Measurements from ENCODE around the gene ARAP1.

ARAP1 gene

DNA sequence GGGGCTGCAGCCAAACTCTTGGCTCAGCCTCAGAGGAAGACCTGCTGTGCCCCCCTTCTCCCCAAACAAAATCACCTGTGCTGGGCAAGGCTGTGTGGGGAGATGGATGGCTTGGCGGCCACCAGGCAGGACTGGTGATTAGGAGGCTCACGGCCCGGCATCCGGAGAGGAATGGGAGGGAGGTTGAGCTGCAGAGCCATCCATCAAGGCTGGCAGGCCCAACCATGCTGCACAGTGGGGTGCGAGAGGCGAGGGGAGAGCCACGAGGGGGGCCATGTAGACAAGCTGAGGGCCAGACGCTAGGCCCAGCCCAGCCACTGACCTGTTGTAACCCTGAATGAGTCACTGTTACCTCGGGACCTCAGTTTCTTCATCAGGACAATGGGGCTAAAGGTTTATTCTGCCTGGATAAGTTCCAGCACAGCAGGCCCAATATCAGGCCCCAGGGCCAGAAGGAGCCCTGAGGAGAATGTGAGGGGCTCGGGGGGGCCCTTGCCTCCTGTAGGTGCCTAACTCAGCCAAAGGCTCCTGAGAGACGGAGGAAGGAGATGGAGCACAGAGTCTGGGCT lies 96.2 kb downstream of the ARAP1 start:
- no peak for DNase-seq

DNA sequence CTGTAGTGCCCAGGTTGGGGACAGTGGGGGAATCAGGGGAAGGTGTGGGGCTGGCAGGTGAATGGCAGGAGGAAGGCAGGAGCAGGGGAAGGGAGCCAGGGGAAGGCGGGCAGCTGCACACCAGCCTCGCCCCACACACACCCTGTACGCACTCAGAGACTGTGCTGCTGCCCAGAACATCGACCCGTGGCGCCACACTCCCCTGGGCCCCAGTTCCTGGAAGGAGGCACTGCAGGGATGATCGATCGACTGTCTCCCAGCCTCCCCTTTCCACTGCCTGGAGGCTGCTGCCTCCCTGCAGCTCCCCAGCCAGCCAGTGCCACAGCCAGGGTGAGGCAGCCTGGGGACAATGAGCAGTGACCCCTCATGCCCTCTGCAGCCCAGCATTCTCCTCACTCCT lies 97.2 kb downstream of the ARAP1 start:
- DNase-seq, result no peak

DNA sequence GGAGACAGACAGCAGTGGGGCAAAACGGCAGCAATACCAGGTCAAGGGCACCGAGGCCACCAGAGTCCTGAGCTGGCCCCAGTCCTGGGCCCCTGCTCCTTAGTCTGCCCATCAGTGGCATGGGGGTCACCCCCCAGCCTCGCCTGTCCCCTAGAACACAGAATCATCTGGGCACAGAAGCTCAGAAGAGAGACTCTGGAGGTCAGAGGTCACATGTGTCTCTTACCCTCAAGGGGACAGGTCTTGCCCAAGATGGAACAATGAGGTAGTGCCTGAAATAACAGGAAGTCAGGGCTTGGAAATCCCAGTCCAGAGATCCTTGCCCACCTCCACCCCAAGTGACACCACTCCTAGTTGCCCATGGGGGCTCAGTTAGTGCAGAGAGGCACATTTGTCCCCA lies 98.6 kb downstream of the ARAP1 start:
- peak; percentile 55 to 64 (median 61) for DNase-seq

DNA sequence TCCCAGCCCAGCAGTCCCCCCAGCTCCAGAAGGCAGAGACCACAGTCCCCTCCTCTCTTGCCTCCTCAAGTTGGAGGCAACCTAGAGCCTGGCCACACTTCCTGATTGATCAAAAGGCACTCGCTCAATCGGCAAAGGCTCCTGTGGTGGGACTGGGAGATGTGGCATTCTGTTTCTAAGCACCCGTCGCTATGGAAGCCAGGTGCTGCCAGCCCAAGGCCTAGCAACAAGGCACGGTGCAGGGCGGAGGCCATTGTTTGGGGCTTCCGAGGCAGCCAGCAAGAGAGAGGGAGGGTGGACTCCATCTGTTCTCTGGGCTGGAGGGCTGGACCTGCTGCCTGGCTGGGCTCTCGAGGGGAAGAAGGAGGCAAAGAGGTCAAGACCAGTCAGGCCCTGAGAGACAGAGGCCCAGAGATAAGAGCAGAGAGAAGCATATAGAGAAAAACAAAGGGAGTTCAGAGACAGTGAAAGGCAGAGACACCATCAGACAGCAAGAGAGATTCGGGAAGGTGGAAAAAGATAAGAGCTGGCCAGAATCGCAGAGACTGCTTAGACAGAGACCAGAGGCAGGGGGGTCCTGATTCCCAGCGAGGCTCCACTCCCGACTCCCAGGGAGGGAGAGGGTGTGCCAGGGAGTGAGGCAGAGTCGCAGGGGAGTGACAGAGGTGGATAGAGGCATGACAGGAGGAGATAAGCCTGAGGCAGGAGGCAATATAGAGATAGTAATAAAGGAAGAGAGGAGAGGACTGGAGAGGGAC lies 99.2 kb downstream of the ARAP1 start:
- DNase-seq, result no peak

DNA sequence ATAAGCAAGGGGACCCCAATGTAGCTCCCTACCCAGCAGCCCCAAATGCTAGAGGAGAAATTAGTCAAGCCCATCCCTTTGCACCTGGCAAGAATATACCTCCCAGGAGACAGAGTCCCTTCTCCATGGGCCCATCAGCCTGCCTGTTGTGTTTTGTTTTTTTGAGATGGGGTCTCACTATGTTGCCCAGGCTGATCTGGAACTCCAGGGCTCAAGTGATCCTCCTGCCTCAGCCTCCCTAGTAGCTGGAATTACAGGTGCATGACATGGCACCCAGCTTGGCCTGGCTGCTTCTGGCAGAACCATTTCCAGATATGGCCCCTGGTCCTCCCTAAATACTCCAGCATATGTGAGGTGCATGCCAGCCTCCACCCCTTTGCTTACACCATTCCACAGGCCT lies 100.1 kb downstream of the ARAP1 start:
- DNase-seq, result no peak

DNA sequence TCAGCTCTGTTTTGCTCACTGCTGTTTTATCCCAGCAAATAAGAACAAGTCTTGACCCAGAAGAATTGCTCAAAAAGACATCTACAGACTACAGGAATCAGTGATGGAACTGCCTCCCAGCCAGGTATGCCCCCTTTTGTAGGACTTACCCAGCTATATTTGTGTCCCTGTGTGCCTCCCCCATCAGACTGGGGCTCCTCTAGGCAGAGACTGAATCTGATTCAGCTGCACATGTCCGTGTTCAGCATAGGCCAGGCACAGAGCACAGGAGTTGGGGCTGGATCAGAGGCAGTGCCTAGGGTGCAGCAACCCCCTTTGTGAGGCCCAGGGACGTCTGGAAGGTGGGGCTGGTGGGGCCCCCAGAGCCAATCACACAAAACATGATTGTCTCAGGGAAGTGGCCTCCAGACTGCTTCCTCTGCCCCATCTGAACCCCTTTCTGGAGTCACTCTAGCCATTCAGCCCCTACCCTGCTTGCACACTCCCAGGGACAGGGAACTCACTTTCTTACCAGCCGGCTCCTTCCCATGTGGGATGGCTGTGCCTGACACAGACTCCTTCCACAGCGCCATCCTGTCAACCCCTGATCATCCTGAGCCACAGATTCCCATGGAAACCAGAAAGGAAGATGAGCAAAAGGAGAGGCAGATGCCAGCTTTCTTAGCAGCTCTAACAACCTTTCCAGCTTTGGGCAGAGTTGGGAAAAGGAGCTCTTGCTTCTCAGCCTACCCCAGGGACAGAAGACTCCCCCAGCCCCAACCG lies 102.8 kb downstream of the ARAP1 start:
- no peak for DNase-seq

DNA sequence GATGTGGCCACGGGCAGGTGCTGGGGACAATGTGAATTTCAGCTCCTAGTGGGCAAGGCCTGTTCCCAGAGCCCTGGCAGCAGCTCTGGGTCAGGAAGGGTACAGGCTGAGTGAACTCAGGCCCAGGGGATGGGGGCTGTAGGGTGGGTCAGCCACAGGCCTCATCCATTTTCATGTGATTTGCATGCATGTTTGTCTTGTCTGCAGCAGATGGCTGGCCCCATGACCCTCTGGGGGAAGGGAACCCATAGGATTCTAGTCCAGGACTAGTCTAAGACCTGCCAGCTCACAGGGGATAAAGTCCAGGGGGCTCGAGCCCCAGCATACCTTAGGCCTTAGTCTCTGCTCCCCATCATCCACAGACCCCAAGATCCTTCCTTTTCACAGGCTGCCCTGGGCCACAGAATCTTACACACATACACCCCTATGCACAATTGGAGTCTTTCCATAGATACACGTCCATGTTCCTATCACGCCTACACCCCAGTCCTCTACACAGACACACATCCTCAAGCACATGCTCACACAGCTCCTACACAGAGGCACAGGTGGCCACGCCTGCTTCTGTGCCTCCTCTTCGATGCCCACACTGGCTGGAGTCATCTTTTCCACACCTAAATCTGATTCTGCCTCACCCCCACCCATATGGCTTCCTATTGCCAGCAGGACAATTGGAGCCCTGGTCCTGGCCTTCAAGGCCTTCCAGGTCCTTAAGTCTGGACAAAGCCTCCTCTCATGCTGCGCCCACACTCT lies 103.6 kb downstream of the ARAP1 start:
- no peak for DNase-seq

DNA sequence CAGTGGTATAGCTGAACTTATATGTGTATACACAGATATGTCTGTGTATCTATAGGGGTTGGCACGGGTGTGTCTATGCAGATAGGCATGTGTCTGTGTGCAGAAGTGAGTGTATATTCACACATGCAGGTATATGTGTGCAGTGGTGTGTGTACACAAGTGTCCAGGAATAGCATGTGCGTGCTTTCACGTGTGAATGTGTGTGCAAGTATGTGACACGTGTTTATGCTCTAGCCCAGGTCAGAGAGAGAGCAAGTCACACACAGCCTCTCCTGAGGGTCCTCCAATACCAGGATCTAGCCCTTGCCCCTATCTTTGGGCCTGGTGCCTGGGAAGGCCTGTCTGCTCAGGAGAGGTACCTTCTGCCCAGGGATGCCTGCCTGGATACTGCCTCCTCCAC lies 104.3 kb downstream of the ARAP1 start:
- DNase-seq, result no peak

DNA sequence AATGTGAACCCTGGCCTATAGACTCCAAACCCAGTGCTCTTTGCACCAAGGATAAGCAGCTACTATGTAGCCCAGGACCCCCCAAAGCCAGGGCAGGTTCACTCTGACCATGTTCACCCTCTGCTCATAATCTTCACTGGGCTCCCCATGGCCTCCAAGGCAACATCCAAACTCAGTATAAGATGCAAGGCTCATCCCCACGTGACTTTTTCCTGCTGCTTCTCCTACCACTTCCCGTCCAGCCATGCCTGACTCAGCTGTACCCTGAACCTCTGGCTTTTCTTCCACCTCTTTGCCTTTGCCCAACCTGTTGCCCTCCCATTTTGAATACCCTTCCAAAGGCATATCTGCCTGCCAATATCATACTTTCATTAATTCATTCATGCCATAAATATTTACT lies 105.7 kb downstream of the ARAP1 start:
- peak in 2 of 3 donors; percentile 20 to 34 for DNase-seq

DNA sequence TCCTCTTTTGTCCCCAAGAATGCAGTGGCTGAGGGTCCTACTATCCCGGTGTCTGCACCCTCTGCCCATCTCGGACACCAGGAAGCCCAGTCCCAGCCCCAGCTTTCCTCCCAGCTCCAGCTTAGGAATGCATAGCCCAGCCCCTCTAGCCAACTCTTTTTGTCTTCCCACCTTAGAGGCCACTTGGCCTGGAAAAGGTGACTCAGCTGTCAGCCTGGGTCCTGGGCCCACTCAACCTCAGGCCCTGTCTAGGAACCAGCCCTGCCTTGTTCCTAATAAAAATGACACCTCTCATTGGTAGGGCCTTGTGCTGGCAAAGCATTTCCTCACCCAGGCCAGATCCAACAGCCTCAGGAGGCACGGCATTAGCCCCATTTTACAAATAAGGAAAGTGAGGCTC lies 106.2 kb downstream of the ARAP1 start:
- DNase-seq, result no peak

DNA sequence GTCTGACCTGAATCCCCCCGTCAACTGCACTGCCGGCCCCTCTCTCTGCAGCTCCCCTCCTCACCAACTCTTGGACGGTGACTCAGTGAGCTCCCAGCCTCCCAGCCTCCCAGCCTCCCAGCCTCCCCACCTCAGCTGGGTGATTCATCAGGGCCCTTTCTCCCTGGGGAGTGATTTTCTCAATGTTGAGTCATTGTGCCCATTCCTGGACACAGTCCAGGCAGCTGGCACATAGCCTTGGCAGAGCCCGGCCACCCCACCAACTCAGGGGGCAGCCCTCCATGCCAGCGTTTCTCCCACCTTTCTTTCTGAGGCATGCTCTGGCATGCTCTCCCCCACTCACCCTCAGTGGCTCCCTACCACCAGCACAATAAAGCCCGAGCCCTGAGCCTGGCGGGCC lies 108.7 kb downstream of the ARAP1 start:
- peak; percentile 83 to 86 (median 83) for DNase-seq

DNA sequence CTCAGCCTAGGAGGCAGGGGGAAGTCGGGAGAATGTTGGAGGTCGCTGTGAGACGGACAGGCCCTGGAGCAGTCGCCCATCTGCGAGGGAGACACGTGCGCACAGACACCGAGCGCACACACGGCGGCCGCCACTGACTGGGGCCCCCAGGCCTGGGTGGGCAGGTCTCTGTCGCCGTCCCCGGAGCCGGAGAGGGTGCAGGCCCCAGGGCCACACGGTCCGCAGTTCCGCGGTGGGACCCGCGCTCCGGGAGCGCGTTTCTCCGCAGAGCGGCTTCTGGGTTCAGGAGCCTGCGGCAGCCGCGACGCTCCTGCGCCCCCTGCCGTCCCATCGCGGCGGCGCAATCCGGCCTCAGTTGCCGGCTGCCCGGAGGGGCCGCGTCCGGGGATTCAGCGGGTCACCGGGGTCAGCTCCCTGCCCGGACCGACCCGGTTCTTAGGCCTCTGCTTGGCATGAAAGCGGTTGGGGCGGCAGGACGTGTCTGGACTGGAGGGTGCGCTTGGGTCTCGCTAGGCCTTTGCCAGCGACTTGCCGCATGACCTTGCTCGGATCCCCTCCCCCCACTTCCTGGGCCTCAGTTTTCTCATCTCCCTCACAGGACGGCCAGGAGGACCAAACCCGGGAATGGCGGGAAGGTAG lies 109.2 kb downstream of the ARAP1 start:
- peak; percentile 47 to 83 (median 71) for DNase-seq

DNA sequence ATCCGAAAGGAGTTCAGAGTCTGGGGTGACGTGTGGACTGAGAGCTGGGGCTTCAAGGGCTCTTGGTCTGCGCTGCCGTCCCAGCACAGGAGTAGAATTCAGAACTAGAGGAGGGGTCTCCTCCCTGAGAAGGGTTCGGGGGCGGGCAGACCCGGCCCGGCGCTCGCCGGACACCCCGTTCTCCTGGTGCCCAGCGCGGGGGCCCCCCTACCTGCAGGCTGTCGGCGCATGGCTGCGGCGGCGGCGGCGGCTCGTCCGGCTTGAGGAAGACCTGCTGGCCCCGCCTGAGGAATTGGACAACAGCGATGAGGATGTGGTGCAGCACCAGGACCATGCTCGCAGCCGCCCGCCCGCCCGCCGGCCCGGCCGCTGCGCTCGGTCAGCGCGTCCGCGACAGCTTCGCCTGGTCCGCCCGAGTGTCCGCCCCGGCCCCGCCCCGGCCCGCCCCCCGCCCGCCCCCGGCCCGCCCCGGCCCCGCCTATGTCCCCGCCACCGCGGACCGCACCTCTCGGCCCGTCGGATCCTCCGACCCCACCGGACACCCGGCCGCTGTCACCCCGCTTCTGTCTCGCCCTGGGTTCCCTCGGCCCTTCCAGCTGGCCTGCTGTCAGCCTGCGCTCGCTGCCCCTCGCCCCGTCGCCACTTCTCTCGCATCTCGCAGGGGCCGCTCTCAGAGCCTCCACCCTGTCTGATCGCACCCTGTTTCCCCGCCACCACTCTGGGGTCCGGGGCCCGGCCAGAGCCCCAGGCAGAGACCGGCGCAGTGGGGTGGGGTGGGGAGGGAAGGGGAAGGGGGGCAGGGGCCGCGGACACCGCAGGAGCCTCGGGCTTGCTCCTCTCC lies 109.9 kb downstream of the ARAP1 start:
- DNase-seq, result peak; percentile 28 to 74 (median 54)

DNA sequence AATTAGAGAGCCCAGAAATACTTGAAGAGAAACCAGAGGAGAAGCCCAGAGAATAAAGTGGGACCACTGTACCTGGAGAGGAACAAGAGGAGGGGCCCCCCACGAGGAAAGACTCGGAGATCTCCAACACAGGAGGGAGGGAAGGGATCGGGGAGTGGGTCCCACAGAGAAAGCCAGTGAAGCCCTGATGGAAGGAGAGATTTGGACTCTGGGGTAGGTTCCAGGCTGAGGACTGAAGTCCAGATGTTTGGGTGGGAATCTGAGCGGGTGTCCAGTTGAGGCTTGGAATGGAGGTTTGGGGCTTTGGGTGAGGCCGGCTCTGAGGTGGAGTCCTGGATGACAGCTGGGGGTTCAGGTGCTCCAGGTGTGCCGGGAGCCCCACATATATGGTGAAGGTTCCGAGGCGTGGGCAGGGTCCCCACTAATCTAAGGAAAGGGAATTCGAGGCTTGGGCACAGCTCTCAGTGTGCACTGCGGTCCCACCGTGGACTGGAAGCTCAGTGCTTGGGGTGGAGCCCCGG lies 110.6 kb downstream of the ARAP1 start:
- DNase-seq, result no peak

DNA sequence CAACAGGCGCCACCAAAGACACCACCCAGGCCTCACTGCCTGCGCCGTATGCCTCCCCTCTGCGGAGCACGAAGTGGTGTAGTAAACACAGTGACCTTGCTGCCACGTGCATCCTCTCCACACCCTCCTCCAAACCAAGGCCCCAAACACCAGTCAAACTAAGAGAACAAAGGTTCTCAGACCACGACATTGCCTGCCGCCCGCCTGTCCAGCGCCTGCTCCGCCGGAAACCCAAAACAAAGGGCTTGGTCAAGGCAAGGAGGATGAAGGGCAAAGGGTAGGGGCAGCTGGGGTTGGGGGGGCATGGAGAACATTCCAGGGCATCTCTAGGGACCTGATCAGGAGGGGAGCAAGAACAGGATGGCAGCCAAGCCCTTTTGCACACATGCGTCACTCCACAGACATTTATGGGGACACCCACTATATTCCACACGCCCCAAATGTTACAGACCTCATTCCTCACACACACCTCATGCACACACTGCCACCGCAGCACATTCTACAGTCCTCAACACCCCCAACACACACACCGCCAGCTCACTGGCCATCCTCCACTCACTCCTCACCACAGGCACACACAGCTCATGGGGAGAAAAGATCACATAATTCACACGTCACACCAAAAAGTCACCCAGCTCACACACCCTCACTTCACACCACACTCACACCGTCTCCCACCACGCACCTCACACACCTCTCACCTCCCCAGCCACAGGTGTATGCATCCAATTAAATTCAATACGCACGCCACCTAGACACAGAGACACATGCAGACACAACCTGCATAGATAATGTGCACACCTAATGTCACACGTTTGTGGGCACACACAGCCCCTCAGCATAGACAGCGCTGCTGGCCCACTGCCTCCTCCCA lies 112.5 kb downstream of the ARAP1 start:
- DNase-seq, result no peak

DNA sequence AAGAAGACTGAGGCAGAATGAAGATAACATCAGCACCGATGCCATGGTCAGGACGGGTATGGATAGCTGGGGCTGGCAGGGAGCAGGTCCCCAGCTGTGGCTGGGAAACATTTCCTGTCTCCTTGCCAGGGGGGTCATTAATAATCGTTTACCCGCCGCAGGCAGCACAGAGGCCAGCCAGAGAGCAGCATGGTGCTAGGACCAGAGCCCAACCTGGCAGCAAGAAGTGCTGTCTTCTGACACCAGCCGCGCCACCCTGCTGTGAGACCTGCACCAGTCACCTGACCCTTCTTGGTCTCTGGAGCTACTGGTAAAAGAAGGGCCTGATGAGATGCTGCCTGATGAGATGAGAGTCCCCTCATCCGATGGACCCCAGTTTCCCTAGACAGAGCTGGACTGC lies 114.3 kb downstream of the ARAP1 start:
- no peak for DNase-seq

DNA sequence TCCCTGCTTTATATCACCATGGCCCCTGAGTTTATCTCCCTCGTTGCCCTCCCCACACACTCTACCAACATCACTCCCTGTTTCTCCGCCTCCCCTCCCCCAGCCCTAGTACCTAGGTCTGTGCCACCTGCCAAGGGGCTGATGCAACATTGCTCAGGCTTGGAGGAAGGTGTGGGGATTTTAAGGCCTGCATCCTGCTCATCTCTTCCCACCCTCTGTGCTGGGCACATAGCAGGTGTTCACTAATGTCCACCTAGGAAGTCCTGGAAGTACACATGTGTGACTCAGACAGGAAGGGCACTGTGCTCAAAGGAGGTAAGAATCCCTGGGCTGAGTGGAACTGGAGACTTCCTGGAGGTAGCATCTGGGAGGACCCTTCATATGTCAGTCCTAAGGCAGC lies 115.0 kb downstream of the ARAP1 start:
- no peak for DNase-seq

DNA sequence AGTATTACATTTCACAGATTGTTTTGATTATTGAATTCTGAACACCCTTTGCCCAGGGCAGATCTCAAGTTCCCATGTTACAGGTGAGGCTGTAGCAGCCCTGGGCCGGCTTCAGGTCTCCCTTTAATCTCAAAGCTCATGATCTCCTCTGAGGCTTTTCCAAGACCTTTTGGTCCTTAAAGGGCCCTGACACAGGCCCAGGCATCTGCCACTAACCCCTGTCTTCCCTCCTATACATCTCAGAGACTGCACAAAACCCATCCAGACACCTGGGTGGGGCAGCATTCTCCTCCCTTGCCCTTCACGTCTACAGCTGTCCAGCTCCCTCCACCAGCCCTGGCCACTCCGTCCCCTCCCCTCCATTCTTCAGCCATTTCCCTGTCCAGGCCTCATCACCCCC lies 115.8 kb downstream of the ARAP1 start:
- no peak for DNase-seq

DNA sequence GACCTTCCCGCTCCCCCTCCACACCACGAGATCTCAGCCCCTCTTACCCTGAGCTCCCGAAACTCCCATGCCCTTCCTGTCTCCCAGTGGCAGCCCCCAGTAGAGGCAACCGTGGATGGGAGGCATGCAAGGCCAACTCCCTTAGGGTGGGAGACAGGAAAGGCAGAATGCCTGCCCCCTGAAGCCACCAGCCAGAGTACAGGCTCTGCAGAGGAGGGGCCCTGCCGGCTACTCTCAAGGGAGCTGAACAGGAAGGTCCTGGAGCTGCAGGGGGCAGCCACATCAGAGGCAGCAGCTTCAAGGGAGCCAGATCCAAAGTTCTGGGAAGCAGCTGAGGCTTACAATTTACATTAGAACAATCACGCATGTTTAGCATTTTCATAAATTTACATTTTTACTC lies 116.3 kb downstream of the ARAP1 start:
- no peak for DNase-seq

DNA sequence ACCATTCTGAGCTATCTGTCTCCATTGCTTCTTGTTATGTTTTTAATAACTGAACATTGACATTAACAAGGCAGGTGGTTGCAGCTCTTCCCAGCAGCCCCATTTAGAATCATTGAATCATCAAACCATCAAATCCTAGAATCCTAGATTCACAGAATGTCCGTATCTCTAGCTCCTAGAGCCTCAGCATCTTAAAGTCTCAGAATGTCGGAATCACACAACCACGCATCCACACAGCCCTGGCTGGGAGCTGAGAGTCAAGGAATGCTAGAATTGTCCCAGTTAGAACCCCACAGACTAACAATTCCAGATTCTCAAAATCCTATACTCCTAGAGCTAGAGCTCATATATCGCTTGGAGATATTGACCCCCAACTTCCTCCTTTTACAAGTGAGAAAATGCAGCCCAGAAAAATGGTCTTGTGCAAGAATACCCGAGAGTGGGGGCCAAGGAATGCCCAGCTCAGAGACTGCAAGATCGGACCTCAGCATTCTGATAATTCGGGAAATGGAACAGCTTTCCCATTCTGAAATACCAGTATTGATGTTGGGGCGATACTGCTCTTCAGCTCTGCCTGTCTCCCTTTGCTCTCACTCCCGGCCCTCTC lies 116.8 kb downstream of the ARAP1 start:
- peak; percentile 38 to 60 (median 49) for DNase-seq

All from suppressor macrophage treated with lipopolysaccharide for 1 hour (primary cell).